HepG2 (cell line): Measurements from ENCODE around the gene PRM3. TPM values are rescaled to one million over a fixed set of nuclear protein-coding genes. Genes with fewer than 3 reads are reported as not detected.
A peak's percentile ranks its signal among the peaks of the same experiment; 100 is the strongest.

Experiments used
- CBX1 ChIP-seq: IDR thresholded peaks from one replicate; pipeline ENCODE4 v1.6.1; 2016; ENCODE audit warnings: antibody characterized with exemption, low read depth
- CEBPB ChIP-seq: IDR thresholded peaks from 2 replicates; pipeline ENCODE4 v1.6.1; 2011; ENCODE audit warnings: low read depth, low read length, improper control_type of control experiment, borderline replicate concordance
- ISL2 ChIP-seq: sonication (generic); formaldehyde crosslinking; IDR thresholded peaks from 2 replicates; pipeline ENCODE4 v1.5.0; 2020; ENCODE audit warnings: missing genetic modification reagents
- NFE2L2 ChIP-seq: fragments of 150-350 bp; IDR thresholded peaks from 2 replicates; pipeline ENCODE4 v1.6.1; 2014; ENCODE audit warnings: low read length
- NFKBIZ ChIP-seq: IDR thresholded peaks from 2 replicates; pipeline ENCODE4 v1.6.1; 2018; ENCODE audit warnings: missing genetic modification reagents, missing compliant biosample characterization
- PITX1 ChIP-seq: sonication (generic); formaldehyde crosslinking; IDR thresholded peaks from 2 replicates; pipeline ENCODE4 v1.5.1; 2020; ENCODE audit warnings: mild to moderate bottlenecking, missing genetic modification reagents
- REL ChIP-seq: sonication (generic); formaldehyde crosslinking; conservative IDR thresholded peaks from 2 replicates; pipeline ENCODE4 v1.8.0; 2022; ENCODE audit warnings: mild to moderate bottlenecking, missing genetic modification reagents, moderate library complexity
- SOX5 ChIP-seq: IDR thresholded peaks from 2 replicates; pipeline ENCODE4 v1.6.1; 2016; ENCODE audit warnings: borderline replicate concordance
- U2AF1 ChIP-seq: fragments of 200-400 bp; formaldehyde crosslinking; optimal IDR thresholded peaks from 2 replicates; pipeline ENCODE3; 2017; ENCODE audit warnings: mild to moderate bottlenecking, low read depth, low read length
- XRCC5 ChIP-seq: fragments of 200-400 bp; formaldehyde crosslinking; optimal IDR thresholded peaks from 2 replicates; pipeline ENCODE3; 2017; ENCODE audit warnings: mild to moderate bottlenecking, low read length
- ZBTB8A ChIP-seq: sonication (generic); formaldehyde crosslinking; IDR thresholded peaks from 2 replicates; pipeline ENCODE4 v1.4.0; 2020; ENCODE audit warnings: mild to moderate bottlenecking, low read depth, missing genetic modification reagents, borderline replicate concordance
- ZFP37 ChIP-seq: sonication (generic); formaldehyde crosslinking; IDR thresholded peaks from 2 replicates; pipeline ENCODE4 v1.4.0; 2020; ENCODE audit warnings: missing genetic modification reagents, borderline replicate concordance
- ZNF350 ChIP-seq: sonication (generic); formaldehyde crosslinking; IDR thresholded peaks from 2 replicates; pipeline ENCODE4 v1.4.0; 2020; ENCODE audit warnings: mild to moderate bottlenecking, low read depth, missing genetic modification reagents, borderline replicate concordance
- ZNF572 ChIP-seq: sonication (generic); formaldehyde crosslinking; IDR thresholded peaks from 2 replicates; pipeline ENCODE4 v1.5.1; 2020; ENCODE audit warnings: mild to moderate bottlenecking, missing genetic modification reagents
- ZSCAN31 ChIP-seq: sonication (generic); formaldehyde crosslinking; IDR thresholded peaks from 2 replicates; pipeline ENCODE4 v1.5.0; 2020; ENCODE audit warnings: low read depth, mild to moderate bottlenecking, missing genetic modification reagents
- polyA plus RNA-seq, 8 experiments: library from polyadenylated mRNA; depleted of rRNA in 3 of 8; stranded (reverse) in 7 of 8; unstranded in 1 of 8; fragments of >200 nt; fragmentation: Illumina TruSeq in 4 of 8; extraction: Trizol in 4 of 8; gene quantifications; 2 replicates each; pipeline versions ENCODE4 v1.2.1 to v1.2.3, GENCODE V29; 2011 to 2016; ENCODE audit warnings: low read depth in 4 of 8, missing spikeins in 1 of 8, mixed read lengths in 1 of 8; ENCODE audit not compliant: insufficient read depth in 1 of 8
- total RNA-seq, 5 experiments: library from RNA; depleted of rRNA; stranded (reverse); fragments of >200 nt; fragmentation: Illumina TruSeq; extraction: Trizol; gene quantifications; 2 replicates each; pipeline ENCODE4 v1.2.3, GENCODE V29; 2016; ENCODE audit warnings: low read depth in 1 of 5
- TF ChIP-seq, protein P1 (sequence below): sonication (generic); formaldehyde crosslinking; IDR thresholded peaks from 2 replicates; pipeline ENCODE4 v1.4.0; 2020; ENCODE audit warnings: mild to moderate bottlenecking, missing genetic modification reagents
- TF ChIP-seq, protein P2 (sequence below): sonication (generic); formaldehyde crosslinking; IDR thresholded peaks from 2 replicates; pipeline ENCODE4 v1.4.0; 2020; ENCODE audit warnings: missing genetic modification reagents, mild to moderate bottlenecking, borderline replicate concordance
- TF ChIP-seq, protein P3 (sequence below): sonication (generic); formaldehyde crosslinking; conservative IDR thresholded peaks from 2 replicates; pipeline ENCODE4 v1.4.0; 2020; ENCODE audit warnings: mild to moderate bottlenecking, missing genetic modification reagents, moderate library complexity
- TF ChIP-seq, protein P4 (sequence below): sonication (generic); formaldehyde crosslinking; IDR thresholded peaks from 2 replicates; pipeline ENCODE4 v1.8.1; 2023; ENCODE audit warnings: mild to moderate bottlenecking, moderate library complexity, missing genetic modification reagents

PRM3 gene
- total and polyA plus RNA-seq, 2 of the 13 experiments (the other 11 are each of a cell fraction or from before 2014, with no cell fraction given): not detected

DNA sequence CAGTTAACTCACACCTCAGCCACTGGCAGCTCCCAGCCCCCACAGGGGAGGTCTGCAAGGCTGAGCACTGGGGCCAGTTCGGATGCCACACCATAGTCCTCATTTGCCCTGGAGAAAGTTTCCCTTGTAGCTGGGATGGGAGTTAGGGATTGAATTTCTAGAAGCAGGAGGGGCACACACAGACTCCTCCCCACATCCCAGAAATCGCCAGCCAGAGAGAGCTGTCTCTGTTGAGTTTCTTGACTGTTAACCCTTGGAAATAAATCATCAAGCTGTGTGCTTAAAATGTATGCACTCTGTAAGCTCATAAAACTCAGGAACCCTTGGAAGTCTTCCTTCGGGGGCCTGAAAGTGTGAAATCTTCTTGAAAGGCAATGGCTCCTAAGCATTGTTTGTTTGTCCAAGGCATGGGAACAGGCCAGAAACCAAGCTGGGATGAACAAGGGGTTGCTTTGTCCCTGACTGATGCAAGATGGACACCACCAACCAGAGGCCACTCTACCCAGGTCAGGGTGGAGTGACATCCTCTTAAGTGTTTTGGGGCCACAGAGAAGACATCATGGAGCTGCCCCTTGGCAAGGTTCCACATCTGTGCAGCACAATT, 394 bp upstream of the PRM3 start (continued):
- TF ChIP-seq ZNF350: peak; percentile 37; the same call in 1 of the 2 replicates
- no peak for TF ChIP-seq ZFP37 (CRISPR knock-in tag)
- TF ChIP-seq, protein P1, sequence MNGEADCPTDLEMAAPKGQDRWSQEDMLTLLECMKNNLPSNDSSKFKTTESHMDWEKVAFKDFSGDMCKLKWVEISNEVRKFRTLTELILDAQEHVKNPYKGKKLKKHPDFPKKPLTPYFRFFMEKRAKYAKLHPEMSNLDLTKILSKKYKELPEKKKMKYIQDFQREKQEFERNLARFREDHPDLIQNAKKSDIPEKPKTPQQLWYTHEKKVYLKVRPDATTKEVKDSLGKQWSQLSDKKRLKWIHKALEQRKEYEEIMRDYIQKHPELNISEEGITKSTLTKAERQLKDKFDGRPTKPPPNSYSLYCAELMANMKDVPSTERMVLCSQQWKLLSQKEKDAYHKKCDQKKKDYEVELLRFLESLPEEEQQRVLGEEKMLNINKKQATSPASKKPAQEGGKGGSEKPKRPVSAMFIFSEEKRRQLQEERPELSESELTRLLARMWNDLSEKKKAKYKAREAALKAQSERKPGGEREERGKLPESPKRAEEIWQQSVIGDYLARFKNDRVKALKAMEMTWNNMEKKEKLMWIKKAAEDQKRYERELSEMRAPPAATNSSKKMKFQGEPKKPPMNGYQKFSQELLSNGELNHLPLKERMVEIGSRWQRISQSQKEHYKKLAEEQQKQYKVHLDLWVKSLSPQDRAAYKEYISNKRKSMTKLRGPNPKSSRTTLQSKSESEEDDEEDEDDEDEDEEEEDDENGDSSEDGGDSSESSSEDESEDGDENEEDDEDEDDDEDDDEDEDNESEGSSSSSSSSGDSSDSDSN (CRISPR knock-in tag): peak; percentile 36; the same call in 1 of the 2 replicates
- TF ChIP-seq, protein P2, sequence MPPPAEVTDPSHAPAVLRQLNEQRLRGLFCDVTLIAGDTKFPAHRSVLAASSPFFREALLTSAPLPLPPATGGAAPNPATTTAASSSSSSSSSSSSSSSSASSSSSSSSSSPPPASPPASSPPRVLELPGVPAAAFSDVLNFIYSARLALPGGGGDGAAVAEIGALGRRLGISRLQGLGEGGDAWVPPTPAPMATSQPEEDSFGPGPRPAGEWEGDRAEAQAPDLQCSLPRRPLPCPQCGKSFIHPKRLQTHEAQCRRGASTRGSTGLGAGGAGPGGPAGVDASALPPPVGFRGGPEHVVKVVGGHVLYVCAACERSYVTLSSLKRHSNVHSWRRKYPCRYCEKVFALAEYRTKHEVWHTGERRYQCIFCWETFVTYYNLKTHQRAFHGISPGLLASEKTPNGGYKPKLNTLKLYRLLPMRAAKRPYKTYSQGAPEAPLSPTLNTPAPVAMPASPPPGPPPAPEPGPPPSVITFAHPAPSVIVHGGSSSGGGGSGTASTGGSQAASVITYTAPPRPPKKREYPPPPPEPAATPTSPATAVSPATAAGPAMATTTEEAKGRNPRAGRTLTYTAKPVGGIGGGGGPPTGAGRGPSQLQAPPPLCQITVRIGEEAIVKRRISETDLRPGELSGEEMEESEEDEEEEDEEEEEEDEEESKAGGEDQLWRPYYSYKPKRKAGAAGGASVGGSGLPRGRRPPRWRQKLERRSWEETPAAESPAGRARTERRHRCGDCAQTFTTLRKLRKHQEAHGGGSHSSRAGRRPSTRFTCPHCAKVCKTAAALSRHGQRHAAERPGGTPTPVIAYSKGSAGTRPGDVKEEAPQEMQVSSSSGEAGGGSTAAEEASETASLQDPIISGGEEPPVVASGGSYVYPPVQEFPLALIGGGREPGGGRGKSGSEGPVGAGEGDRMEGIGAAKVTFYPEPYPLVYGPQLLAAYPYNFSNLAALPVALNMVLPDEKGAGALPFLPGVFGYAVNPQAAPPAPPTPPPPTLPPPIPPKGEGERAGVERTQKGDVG: no peak
- TF ChIP-seq SOX5: peak; percentile 56; the same call in 1 of the 2 replicates
- TF ChIP-seq CEBPB: peak; percentile 80
- peak; percentile 58 for TF ChIP-seq ISL2 (CRISPR knock-in tag)
- TF ChIP-seq U2AF1: peak; percentile 67
- TF ChIP-seq ZNF572 (CRISPR knock-in tag): peak; percentile 57; the same call in 1 of the 2 replicates
- 0 out of 2 replicates have a peak, but pooled peaks have one; percentile 32 for TF ChIP-seq ZSCAN31 (CRISPR knock-in tag)
- peak; percentile 52; the same call in 1 of the 2 replicates for TF ChIP-seq PITX1 (CRISPR knock-in tag)
- TF ChIP-seq, protein P3, sequence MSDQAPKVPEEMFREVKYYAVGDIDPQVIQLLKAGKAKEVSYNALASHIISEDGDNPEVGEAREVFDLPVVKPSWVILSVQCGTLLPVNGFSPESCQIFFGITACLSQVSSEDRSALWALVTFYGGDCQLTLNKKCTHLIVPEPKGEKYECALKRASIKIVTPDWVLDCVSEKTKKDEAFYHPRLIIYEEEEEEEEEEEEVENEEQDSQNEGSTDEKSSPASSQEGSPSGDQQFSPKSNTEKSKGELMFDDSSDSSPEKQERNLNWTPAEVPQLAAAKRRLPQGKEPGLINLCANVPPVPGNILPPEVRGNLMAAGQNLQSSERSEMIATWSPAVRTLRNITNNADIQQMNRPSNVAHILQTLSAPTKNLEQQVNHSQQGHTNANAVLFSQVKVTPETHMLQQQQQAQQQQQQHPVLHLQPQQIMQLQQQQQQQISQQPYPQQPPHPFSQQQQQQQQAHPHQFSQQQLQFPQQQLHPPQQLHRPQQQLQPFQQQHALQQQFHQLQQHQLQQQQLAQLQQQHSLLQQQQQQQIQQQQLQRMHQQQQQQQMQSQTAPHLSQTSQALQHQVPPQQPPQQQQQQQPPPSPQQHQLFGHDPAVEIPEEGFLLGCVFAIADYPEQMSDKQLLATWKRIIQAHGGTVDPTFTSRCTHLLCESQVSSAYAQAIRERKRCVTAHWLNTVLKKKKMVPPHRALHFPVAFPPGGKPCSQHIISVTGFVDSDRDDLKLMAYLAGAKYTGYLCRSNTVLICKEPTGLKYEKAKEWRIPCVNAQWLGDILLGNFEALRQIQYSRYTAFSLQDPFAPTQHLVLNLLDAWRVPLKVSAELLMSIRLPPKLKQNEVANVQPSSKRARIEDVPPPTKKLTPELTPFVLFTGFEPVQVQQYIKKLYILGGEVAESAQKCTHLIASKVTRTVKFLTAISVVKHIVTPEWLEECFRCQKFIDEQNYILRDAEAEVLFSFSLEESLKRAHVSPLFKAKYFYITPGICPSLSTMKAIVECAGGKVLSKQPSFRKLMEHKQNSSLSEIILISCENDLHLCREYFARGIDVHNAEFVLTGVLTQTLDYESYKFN (CRISPR knock-in tag): peak; percentile 48
- TF ChIP-seq NFKBIZ (CRISPR knock-in tag): peak; percentile 53; the same call in 1 of the 2 replicates
- TF ChIP-seq REL (CRISPR knock-in tag): no peak
- no peak for TF ChIP-seq CBX1
- TF ChIP-seq XRCC5: no peak
- no peak for TF ChIP-seq NFE2L2
- no peak for TF ChIP-seq ZBTB8A (CRISPR knock-in tag)
- TF ChIP-seq, protein P4, sequence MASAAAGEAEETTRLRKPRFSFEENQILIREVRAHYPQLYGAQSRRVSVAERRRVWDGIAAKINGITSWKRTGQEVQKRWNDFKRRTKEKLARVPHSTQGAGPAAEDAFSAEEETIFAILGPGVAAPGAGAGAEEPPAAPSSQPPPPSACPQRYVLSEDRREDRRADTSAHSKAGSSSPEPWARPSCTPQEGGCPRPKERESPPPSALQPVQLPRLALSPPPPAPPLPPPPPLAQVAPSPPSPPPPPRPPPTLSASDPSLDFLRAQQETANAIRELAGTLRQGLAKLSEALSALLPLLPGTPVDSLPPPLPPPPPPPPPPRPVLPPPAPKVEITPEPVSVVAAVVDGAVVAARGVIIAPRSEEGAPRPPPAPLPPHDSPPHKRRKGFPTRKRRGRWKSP (CRISPR knock-in tag): 0 out of 2 replicates have a peak, but pooled peaks have one; percentile 61
